HG02870 (cell line): ENCODE results near the gene CAMTA1.
A peak's percentile ranks its signal among the peaks of the same experiment; 100 is the strongest.
"Not testable (repeated sequence)": the region's sequence is repeated elsewhere in the genome, so short reads cannot be mapped to it uniquely, and the experiment has no call there.

ENCODE experiments used
- ATAC-seq: cut with Tn5 transposase; IDR thresholded peaks from one replicate; pipeline ENCODE4 v1.9.1; 2021; ENCODE audit warnings: mild to moderate bottlenecking, moderate library complexity; ENCODE audit not compliant: unreplicated experiment

The CAMTA1 gene

DNA sequence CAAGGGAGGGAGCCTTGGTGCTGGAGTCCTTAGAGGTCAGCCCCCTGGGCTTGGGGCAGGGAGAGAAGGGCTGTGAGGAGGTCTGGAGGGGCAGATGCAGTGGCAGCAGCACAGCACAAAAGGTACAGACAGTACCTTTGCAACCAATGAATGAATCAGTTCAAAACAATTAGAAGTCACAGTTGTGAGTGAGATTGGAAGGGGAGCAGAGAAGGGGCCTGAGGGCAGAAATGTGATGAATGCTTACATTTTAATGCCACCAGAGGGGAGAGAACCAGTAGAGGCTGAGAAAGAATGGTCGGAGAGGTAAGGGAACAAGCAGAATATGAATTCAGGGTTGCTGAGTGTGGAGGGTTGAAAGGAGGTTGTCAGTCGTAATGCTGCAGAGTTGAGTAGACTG lies 24.2 kb downstream of the CAMTA1 start:
- no peak for ATAC-seq

DNA sequence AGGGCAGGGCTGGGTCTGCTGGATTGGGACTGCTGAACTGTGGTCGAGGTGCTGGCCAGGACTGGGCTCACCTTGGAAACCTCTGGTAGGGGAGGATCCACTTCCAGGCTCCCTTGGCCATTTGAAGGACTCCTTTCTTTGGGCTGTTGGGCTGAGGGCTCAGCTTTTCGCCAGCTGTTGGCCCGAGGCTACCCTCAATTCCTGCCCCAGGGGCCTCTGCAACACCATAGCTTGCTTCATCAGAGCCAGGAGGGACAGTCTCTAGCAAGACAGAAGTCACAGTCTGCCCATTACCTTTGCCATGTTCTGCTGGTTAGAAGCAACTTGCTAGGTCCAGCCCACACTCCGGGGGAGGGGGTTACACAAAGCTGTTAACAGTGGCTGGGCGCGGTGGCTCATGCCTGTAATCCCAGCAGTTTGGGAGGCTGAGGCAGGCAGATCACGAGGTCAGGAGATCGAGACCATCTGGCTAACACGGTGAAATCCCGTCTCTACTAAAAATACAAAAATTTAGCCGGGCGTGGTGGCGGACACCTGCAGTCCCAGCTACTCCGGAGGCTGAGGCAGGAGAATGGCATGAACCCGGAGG lies 25.0 kb downstream of the CAMTA1 start:
- not testable (repeated sequence) for ATAC-seq

DNA sequence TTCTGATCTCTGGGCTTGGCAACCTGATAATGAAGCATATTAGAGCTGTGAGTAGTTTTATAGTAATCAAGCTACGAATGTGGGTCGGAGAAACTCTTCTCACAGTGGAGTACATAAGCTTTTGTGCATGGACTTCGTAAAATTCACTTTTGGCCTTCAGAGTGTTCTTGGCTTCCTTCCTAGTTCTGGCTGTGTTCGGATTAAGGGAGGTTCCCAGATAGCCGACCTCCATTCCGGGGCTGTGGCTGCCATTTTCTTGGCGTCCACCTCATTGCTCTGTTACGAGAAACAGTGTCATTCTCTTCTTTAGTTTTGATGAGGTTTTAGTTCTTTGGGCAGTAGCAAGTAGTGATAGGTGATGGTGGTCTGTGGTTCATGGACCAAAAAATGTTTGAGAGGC lies 26.3 kb downstream of the CAMTA1 start:
- ATAC-seq = no peak

DNA sequence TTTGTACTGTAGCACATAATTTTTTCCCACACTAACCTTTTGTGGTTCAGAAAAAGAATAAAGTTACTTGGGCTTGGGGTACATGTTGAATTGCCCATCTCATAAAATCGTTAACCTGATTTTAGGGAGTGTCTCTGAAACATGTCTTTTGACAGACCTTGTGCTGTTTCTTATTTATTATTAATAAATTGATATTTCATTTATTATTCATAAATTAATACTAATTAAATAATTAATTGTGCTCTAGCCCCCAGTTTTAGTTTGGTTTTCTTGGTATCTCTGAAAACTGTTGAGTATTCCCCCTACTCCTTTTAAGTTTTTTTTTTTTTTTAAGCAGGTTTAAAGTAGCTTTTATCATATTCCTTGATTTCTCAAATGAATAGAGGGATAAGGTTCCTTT lies 27.9 kb downstream of the CAMTA1 start:
- ATAC-seq = no peak

DNA sequence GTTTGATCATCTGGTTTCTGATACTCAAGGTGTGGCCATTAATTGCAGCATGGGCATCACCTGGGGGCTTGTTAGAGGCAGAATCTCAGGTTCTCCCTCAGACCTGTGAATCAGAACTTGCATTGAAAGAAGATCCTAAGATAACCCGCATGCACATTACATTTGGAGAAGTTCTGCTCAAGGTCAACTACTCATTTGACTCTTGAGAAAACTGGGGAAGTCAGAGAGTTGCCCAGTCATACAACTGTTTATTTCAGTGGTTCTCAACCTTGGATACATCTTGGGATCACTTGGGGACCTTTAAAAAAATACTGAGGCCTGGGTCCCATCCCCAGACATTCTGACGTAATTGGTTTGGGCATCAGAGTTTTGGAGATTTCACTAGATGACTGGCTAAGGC lies 30.5 kb downstream of the CAMTA1 start:
- no peak for ATAC-seq

DNA sequence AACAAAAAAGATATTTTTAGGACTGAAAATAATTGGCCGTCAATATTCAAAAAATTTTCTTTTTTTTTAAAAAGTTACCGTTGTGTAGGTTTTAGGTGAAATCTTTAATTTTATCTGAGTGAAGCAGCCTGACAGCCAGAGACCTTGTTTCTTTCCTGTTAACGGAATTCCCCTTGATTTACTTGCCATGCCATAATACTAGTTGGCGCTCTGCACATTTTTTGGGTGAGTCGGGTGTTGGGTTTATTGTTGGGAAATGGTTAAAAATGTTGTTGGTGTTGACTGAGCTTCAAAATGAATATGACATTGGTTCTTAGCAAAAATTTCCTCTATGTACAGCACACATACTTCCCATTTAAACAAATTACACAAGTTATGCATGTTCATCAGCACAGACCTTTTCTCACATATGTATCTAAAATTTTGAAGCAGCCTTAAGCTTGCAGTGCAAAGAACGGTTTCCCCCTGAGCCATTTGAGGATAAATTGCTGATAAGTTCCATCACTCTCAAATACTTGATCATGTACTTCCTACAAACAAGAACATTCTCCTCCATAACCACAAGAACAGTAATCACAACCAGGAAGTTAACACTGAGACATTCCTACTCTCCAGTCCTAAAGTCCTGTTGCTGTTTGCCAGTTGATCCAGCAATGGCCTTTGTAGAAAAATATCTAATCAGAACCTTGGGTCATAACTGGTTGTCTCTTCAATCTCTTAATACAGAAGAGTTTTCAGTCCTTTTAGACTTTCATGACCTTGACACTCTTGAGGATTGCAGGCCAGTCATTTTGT lies 34.2 kb downstream of the CAMTA1 start:
- no peak for ATAC-seq

DNA sequence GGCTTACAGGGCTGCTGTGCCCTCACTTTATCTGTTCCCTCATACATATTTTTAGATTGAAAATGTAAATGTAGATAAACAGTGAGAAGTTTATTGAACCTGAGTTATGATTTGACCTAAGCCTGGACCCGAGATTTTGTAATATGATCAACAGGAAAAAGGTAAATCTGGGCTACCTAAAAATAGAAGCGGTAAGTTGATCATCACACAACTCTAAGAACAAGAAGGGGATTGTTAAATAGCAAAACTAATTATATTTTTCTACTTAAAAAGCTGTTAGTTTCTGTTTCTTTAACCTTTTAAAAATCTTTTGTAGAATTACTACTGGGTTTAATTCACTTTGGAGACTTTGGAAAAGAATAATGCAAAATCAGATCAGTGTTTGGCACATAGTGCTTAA lies 35.6 kb downstream of the CAMTA1 start:
- ATAC-seq = no peak

DNA sequence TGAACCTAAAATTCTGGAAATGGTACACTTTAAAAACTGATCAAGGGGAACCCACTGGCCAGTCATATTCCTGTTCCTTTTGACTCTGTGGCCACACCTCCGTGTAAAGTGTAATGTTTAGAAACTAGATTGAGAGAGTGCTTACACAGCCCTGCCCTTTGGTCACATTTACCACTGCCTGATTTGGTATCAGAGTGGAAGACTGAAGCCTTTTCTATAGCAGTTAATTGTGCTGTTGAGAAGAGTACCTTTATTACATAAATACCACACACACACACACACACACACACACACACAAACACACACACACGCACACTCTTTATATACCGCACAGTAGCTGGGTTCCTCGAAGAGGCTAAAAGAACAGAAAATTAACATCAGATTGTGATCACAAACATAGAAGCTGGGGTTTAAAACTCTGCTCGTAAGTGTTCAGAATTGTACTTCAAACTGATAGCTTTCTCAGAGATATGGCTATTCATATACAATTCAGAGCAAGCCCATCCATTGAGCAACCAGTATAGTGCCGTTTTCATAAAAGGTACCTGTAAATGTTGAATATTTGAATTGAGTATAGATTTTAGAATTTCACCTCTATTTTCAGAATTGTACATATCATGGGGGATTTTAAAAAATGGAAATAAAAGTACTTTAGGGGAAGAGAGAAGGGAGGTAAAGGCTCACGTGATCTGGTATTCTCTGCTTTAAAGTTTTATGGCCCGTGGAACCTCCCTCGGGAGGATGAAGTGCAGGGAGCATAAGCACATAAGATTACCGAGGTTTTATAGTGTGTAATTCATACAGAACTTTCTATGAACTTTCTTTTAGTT lies 37.5 kb downstream of the CAMTA1 start:
- peak; percentile 77 for ATAC-seq

DNA sequence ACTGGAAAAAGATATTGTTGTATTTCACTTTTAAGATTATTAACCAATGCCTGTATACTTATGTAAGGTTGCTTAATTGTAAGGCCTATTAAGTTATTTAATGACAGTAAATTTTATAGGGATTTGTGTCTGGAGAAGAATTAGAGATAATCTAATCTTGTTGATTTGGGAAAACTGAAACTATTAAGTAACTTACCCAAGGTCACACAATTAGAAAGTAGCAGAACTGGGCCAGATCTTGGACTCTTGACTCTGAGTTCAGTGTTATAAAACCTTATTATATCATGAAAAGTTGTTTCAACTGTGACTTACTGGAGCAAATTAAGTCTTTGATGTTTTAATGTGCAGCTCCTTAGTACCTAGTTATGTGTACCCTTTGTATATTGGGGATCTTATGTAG lies 38.5 kb downstream of the CAMTA1 start:
- ATAC-seq = no peak

DNA sequence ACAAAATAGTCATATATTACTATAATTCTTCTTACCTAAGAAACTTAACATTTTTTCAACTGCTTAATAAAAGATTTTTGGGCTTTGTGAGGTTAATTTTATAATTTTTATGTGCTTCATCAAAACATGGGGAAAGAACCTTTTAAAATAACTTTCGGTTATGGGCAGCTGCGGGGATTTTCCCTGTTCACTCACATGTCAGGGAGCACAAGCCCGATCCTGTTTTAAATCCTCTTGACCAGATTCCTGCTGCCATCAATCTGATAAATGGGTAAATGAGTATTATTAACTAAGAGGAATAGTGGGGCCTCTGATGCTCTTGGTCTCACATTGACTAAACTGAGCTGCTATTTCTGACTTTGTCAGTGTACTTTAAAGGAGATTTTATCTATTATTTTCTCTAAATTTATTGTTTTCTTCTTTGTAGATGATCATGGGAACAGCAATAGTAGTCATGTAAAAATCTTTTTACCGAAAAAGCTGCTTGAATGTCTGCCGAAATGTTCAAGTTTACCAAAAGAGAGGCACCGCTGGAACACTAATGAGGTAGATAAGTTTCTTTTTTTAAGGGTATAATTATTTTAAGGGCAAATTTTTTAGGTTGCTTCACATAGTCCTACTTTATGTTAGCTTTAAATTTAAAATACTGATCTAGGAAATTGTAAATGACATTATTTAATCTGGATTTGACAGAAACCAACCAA lies 39.6 kb downstream of the CAMTA1 start:
- ATAC-seq = no peak

DNA sequence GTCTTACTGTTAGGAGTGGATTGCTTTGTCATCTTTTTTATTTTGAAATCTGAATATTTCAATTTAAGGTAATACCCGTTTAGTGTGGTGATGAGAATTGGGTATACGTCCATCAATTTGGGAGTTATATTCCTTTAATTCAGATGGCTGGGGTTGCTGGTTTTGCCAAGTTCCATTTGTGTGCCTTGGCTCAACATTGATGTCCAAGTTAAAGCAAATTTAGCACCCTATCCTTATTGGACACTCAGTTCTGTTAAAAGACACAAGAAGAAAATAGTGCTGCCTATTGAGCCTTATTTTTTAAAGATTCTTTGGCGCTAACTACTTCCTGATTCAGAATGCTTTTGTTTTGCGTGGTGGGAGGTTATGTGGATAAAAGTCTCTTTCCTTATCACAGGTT lies 40.6 kb downstream of the CAMTA1 start:
- no peak for ATAC-seq

DNA sequence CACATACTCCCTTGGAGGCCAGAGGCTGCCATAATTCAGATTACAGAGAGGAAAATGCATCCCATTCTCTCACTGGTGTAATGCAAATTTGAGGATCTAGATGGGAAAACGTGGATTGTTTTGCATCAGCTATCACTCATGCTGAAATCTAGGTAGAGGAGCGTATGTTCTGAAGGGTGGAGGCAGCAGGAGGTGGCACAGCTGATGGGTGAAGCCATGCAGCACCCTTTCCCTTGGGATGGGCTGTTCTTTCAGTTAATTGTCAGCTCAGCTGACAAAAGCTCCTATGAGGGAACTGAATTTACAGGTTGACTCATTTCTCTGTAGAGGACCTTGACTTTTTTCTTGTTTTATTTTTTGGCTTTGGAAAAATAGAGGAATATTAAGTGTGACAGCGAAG lies 41.8 kb downstream of the CAMTA1 start:
- no peak for ATAC-seq

DNA sequence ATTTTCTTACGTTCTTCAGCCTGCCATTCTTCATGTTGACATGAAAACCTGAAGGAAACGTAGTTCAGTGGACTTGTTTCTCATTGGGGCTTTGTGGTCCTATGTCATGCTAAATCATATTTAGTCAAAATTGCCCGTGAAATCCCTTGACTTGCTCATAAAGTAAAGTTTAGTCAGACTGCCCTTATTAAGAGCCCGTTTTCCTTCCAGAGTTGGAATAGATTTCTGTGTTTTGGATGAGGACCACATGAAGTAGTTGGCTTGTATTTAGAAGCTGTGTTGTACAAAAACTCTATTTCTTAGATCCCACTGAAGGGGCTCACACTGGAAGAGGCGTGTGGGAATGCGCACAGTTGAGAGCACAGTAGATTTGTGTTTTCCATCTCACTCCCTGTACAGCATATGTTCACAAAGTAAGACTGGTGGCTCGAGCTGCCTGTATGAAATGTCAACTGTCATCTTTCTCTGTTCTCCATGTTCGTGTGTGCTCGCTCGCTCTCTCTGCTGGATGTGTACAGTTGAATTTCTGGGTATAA lies 42.4 kb downstream of the CAMTA1 start:
- no peak for ATAC-seq

DNA sequence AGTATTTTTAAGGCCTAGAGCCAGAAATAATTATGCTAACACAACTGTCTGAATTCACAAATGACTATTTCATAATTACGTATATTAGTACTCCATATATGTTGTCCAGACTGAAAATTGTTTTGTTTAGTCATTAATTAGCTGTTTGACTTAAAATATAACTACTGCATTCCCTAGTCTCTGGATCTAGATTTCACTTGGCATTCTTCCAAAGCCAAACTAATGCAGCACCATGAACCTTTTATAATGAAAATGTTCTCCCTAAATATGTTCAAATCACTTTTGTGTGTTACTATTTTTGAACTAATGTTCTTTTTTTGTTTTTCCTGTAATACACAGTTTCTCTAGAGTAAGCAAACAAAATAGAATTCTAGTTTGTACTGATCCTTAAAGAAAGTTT lies 46.1 kb downstream of the CAMTA1 start:
- no peak for ATAC-seq

DNA sequence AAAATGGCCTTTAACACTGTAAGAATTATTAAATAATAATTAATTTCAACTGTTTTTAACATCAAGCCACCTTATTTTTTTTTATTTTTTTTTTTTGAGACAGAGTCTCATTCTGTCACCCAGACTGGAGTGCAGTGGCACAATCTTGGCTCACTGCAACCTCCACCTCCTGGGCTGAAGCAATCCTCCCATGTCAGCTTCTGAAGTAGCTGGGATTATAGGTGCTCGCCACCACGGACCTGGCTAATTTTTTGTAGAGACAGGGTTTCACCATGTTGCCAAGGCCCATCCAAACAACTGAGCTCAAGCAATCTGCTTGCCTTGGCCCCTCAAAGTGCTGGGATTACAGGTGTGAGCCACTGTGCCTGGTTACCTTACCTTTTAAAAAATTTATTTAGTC lies 46.8 kb downstream of the CAMTA1 start:
- not testable (repeated sequence) for ATAC-seq

DNA sequence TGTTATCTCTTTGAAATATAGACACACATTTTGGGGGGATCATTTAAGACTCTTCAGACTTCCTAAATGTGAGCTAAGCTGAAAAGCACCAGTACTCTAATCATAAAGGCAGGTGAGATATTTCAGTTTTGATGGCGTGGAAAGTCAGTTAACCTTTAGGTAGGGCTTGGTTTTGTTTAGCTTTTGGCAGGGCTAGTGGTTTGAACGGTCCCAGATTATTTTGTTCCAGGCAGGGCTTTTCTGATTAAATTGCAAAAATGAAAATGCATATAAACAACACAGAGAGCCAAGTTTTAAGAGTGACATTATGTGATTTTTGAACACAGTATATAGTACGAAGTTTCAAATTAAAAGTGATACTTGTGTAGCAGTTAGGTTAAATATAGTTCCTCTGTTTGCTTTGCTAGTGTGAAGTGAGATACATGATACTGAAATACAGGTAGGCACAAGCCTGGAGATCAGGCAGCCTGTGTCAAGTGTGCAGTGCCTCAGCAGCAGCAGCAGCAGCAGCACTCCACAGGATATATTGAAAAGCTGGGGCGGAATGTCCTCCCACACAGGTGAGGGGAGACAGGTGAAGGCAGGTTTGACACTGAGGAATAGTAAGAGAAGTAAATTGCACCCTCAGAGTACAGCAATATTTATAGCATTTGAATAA lies 47.4 kb downstream of the CAMTA1 start:
- ATAC-seq = no peak

DNA sequence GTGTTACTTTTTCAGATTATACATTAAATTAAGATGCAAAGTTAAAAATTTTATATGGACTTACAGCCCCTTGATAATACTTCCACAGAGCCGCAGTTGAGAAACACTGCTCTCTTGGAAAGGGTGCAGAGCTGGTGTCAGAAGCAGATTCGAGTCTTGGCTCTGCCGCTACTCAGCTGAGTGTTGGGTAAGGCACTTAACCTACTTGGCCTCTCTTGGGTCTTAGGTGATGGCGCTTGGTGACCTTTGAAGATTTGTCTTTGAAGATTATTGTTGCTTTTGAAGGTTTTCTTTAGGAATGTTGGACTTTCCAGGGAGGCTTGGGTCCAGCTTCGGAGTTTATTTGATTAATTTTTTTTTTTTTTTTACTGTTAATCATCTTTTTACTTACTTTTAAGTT lies 48.5 kb downstream of the CAMTA1 start:
- ATAC-seq = no peak

DNA sequence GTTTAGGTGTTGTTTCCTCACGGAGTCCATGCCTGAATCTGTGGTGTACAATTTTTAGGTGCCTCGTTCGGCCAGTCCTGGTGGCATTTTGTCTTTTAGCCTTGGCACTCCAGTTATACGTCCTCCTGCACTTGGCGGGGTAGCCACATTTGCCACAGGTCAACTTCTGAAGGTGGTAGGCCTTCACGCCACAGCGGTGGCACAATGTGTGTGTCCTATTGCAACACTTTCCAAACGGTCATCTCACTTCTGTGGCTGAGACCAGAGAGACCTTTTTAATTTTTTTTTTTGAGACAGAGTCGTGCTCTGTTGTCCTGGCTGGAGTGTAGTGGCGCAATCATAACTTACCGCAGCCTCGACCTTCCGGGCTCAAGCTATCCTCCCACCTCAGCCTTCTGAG lies 49.1 kb downstream of the CAMTA1 start:
- no peak for ATAC-seq

DNA sequence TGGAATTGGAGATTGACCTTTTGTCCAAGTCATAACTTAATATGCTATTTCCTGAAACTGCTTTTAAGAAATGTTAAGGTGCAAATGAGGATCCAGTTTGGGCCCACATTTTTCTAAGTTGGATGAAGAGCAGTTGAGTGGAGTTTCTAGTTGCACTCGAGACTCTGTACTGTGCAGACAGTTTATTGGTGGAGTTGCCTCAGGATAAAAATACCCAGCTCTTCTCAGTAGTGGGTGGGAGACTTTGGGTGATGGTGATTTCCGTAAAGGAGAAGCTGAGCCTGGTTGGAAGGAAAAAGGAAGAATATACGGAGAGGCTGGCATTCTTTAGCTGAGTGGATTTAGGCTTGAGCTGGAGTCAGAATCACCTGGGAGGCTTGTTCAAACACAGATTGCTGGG lies 49.9 kb downstream of the CAMTA1 start:
- no peak for ATAC-seq

DNA sequence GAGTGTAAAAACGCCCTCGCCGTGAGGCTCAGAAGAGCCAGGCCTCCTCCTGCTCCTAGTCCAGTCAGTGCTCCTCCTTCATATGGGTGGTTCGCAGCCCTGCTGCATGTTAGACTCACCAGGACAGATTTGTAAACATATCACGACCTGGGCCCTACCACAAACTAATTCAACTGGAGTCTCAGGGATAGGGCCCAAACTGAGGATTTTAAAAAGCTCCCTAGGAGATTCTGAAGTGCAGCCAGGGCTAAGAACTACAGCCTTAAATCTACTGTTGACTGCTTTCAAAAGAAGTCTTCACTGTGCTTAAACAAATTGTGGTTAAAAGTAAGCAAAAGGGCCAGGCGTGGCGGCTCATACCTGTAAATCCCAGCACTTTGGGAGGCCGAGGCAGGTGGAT lies 57.0 kb downstream of the CAMTA1 start:
- no peak for ATAC-seq

DNA sequence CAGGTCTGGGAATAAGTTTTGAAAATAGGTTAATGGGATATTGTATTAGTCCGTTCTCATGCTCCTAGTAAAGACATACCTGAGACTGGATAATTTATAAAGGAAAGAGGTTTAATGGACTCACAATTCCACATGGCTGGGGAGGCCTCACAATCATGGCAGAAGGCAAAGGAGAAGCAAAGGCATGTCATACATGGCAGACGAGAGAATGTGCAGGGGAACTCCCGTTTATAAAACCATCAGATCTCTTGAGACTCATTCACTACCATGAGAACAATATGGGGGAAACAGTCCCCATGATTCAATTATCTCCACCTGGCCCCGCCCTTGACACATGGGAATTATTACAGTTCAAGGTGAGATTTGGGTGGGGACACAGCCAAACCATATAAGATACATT lies 60.5 kb downstream of the CAMTA1 start:
- ATAC-seq = not testable (repeated sequence)
